Fibroblast of upper back skin (primary cell): Measurements from ENCODE around the gene IRF3.
A peak's percentile ranks its signal among the peaks of the same experiment; 100 is the strongest.

Experiments
- DNase-seq: peaks from one replicate; pipeline ENCODE4 v3.0.0-alpha.2; 2013

The IRF3 gene, protein sequence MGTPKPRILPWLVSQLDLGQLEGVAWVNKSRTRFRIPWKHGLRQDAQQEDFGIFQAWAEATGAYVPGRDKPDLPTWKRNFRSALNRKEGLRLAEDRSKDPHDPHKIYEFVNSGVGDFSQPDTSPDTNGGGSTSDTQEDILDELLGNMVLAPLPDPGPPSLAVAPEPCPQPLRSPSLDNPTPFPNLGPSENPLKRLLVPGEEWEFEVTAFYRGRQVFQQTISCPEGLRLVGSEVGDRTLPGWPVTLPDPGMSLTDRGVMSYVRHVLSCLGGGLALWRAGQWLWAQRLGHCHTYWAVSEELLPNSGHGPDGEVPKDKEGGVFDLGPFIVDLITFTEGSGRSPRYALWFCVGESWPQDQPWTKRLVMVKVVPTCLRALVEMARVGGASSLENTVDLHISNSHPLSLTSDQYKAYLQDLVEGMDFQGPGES

DNA sequence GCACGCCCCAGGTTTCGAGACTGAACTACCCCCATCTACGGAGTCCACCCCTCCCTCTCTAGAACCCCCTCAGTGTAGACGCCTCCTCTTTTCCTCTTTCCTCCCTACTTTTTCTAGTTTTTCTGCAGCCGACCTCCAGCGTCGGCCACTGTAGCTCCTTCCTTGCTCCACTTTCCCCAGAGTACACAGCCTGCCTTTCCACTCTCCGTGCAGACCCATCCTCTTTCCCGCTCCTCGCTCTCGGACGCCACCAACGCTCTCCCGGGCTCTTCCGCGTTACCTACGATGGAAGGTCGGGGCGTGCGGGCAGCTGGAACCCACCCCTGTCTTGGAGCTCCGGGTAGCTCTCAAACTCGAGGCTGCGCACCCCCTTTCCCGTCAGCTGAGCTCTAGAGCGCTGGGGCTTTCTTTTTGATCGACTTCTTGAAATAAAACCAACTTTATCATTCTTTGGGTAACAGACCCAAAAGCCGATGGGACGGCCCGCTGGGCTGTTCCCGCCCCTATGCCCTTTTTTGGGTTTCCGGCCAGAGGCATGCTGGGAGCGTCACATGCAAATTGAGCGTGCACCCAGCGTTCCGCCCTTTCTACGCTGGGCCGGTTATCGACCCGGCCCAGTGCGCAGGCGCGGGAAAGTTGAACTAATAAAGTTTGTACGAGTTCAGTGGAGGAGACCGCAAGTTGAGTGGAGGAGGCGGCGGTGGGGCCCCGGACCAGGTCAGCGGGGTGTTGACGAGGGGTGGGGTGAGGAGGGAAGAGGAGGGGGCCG is at the start of gene IRF3, which contains the start of gene BCL2L12:
Gene IRF3 (minus strand): TSS at position 507 of the 769 bp plus-strand sequence. CDS start 1,019 bp downstream, outside the sequence.
Gene BCL2L12 (plus strand): TSS at position 583 of the 769 bp plus-strand sequence. CDS start 760 bp downstream, outside the sequence.
- peak; percentile 96 for DNase-seq

DNA sequence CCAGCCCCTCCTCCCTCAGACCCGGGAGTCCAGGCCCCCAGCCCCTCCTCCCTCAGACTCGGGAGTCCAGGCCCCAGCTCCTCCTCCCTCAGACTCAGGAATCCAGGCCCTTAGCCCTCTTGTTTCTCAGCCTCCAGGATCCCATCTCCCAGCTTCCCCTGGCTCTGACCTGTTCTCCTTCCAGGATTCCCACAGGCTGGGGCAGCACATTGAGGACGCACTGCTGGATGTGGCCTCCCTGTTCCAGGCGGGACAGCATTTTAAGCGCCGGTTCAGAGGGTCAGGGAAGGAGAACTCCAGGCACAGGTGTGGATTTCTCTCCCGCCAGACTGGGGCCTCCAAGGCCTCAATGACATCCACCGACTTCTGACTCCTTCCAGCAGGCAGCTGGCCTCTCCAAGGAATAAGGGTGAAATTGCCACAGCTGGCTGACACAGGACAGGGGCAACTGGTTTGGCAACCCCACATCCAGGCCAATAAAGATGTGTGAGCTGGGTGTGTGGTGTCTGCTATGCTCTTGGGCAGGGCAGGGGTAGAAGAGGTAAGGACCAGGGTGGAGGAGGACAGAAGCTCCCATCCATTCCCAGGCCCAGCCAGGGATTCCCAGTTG is 47.7 kb upstream of the IRF3 start:
- no peak for DNase-seq

DNA sequence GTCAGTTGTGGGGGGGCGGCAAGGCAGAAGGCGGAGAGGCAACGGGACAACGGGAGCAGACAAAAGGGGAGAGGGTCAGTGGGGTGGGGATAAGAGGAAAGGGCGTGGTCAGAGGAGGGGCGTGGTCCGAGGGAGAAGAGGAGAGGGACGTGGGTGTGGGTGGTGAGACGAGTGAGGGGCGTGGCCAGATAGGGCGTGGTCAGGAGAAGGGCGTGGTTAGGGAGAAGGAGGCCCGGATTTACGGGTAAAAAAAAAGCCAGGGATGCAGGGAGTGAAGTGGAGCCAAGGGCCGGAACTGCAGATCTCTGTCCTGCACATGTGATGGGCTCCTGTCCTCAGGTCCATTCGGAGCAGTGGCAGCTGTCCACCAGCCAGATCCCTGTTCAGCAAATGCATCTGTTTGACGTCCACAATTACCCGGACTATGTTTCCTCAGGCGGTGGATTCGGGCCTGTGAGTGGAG is 46.8 kb upstream of the IRF3 start:
- DNase-seq: no peak

DNA sequence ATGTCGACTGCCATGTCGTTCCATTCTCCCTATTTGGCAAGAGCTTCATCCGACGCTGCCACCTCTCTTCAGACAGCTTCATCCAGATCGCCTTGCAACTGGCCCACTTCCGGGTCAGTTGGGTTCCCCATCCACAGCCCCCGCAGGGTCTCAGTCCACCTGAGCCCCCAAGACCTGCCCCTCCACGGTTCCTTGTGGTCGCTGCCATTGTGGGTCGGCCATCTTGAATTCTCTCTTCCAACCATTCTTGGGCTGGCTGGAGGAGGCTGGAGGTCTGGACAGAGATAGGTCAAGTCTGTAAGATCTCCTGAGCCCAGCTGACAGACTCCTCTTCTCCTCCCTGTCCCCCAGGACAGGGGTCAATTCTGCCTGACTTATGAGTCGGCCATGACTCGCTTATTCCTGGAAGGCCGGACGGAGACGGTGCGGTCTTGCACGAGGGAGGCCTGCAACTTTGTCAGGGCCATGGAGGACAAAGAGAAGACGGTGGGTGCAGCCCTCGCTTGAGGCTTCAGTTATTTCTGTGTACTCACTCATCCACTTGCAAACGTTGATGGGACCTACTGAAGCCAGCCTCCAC is 44.8 kb upstream of the IRF3 start:
- DNase-seq: peak; percentile 41

DNA sequence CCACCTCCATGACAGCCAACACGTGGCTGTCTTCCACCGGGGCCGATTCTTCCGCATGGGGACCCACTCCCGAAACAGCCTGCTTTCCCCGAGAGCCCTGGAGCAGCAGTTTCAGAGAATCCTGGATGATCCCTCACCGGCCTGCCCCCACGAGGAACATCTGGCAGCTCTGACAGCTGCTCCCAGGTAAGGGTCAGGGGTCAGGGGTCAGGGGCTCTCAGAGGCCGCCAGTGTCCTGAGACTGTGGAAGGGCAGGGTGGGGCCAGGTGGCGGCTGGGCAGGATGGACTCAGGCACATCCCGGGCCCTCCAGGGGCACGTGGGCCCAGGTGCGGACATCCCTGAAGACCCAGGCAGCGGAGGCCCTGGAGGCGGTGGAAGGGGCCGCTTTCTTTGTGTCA is 40.3 kb upstream of the IRF3 start:
- no peak for DNase-seq

DNA sequence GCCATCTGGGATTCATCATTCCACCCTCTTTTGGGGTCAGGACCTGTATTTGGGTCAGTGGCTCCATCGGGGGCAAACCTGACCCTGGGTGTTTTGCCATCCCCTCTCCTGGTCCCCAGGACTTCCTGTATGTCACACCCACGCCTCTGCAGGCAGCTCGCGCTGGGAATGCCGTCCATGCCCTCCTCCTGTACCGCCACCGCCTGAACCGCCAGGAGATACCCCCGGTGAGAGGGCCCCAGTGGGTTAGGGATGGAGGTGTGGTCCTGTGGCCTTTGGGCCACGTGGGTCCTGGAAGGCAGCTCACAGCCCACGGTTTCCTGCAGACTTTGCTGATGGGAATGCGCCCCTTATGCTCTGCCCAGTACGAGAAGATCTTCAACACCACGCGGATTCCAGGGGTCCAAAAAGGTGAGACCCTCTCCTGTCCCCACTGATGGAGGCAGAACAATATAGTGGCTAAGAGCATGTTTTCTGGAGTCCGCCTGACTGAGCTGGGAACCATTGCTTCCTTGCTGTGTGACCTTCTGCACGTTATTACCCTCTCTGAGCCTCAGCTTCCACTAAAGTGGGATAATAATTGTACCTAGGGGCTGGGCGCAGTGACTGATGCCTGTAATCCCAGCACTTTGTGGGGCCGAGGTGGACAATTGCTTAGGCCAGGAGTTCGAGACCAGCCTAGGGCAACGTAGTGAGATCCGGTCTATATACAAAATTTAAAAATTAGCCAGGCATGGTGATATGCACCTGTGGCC is 39.4 kb upstream of the IRF3 start:
- no peak for DNase-seq

DNA sequence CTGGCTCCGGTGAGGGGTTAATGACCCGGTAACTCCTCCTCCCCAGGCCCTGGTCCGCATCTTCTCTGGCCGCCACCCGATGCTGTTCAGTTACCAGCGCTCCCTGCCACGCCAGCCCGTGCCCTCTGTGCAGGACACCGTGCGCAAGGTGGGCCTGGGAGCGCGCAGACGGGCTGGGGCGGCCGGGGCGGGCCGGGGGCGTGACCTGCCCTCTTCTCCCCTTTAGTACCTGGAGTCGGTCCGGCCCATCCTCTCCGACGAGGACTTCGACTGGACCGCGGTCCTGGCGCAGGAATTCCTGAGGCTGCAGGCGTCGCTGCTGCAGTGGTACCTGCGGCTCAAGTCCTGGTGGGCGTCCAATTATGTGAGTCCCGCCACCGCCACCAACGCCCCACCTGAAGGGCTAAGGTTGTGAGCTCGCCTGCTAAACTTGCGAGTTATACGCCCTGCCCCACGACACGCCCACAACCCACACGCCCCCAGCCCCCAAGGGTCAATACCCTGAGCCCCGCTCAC is 35.7 kb upstream of the IRF3 start:
- no peak for DNase-seq

DNA sequence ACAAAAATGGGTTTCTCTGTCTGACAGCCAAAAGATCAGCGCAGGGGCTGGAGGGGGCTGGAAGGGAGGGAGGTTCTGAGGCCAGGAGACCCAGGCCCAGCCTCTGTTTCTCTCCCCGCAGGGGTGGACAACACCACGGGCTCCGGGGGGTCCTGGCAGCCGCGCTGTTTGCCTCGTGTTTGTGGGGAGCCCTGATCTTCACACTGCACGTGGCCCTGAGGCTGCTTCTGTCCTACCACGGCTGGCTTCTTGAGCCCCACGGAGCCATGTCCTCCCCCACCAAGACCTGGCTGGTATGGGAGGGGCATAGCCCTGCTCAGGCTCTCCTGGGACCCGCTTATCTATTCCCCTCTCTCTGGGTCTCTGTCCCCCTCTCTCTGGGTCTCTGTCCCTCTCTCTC is 34.9 kb upstream of the IRF3 start:
- no peak for DNase-seq

DNA sequence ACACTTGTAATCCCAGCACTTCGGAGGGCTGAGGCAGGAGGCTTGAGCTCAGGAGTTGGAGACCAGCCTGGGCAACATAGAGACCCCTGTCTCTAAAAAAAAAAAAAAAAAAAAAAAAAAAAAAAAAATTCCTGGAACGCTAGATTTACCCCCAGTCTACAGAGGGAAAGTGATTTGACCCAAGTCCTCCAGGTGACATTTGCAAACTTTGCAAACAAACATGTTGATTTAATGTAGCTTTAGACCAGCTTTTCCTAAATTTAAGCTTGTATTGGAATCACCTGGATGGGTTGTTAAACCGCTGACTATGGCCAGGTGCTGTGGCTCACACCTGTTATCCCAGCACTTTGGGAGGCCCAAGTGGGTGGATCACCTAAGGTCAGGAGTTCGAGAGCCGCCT is 33.7 kb upstream of the IRF3 start:
- DNase-seq: no peak

DNA sequence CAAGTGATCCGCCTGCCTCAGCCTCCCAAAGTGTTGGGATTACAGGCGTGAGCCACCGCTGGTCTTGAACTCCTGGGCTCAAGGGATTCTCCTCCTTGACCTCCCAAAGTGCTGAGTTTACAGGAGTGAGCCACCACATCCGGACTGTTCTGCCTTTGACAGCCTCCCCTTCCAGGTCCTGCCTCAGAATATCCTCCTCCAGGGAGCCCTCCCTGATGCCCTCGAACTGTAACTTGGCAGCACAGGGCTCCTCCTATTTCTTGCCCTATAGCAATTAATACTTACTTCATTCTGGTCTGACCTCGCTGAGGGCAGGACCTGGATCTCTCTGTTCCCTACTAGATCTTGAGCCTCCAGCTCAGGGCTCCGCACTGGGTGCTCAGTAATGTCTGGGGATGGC is 31.2 kb upstream of the IRF3 start:
- no peak for DNase-seq

DNA sequence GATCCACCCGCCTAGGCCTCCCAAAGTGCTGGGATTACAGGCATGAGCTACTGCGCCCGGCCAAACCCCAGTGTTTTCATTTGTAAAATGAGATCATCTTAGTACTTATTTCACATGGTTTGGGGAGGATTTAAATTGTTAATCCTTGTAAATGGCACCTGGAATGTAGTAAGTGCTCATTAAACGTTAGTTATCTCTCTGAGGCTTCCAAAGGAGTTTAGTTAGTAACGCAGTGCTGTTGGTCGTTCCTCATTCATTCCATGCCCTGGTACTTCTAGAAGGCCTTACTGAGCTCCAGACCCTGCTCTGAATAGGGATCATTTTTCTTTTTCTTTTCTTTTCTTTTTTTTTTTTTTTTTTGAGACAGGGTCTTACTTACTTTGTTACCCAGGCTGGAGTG is 30.5 kb upstream of the IRF3 start:
- no peak for DNase-seq

DNA sequence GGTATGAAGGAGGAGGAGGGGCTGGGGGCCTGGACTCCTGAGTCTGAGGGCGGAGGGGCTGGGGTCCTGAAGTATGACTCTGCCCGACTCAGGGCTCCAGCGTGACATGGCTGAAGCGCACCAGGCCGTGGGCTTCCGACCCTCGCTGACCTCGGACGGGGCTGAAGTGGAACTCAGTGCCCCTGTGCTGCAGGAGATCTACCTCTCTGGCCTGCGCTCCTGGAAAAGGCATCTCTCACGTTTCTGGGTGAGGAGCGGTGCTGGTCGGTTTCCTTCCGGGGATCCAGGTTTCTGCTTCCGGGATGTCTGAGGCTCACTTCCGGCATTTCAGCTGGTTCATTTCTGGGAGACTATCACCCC is 26.5 kb upstream of the IRF3 start:
- no peak for DNase-seq

DNA sequence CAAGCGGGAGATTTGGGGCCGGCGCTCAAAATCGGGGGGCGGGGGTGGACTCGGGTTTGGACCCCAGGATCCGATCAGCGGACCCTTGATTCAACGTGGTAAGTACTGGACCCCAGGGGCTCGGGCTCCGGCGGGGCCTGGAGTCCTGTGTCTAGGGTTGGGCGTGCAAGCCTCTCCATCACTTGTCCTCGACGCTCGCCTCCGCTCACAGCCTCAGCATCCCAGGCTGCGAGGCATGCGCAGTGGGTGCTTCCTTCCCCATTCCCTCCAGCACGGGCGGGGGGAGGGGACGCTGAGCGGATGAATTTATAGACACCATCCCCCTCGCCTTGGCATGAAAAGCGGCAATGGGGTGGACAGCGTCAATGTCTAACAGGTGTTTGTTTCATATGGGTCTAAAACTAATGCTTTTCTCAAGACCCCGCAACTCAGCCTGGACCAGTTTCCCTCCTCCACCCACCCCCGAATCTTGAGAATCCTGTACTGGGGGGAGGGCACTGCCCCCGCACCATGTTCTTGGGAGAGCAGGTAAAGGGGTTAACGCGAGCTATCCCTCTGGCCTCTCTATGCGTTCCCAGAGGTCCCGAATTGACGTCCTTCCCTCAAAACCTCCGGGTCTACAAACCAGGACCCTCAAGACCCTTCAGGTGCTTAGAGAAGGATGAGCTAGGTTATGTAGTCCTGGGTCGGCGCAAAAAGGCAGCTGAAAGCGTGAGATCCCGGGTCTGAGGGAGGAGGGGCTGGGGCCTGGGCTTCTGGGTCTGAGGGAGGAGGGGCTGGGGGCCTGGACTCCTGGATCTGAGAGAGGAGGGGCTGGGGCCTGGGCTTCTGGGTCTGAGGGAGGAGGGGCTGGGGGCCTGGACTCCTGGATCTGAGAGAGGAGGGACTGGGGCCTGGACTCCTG is 25.8 kb upstream of the IRF3 start:
- peak; percentile 85 for DNase-seq

DNA sequence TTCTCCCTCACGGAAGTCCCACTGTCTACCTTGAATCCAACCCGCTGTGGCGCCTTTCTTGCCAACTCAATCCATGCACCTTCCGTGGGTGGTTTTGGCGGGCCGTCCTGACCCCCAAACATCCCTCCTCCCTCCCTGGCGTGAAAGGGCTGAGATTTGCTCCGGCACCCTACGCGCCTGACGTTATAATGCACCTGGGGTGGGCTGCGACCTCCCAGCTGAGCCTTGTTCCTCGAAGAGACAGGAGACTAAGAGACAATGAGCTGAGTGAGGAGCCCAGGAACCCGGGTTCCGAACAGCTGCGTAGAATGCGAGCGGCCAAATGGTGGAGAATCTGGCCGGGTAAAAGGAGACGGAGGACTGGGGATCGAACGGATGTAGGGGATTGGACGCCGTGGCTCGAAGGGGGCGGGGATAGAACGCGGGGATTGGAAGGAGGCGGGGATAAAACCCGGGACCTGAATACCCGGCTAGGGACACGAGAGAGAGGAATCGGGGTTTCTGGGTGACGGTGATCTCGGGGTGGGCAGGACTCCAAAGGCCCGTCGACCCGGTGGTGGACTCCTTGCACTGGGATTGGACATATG is 25.1 kb upstream of the IRF3 start, which contains the start of gene CPT1C:
Gene CPT1C (plus strand): TSS at position 461 of the 587 bp plus-strand sequence. CDS start 1,137 bp downstream, outside the sequence.
- peak; percentile 84 for DNase-seq

DNA sequence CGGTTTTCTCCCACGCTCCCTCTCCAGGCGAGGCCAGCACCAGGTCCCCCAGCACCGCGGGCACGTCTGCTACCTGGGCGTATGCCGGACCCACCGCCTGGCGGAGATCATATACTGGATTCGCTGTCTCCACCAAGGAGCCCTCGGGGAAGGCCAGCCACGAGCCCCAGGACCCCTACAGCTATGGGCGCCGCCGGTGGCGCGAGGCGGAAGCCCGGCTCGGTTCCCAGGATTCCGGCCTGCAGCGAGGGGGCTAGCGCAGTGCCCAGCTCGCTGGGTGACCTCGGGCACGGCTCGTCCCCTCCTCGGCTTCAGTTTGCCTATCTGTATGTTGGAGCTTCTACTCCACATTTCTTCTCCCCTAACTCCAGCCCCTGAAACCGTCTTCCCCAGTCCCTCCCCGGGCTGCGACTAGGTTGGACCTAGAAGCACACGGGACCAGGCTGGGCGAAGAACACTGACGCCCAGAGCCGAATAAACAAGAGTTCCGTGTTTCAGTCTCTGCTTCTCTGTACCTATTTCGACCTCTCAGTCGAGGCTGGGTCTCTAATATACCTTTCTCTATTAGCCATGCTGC is 24.5 kb upstream of the IRF3 start:
- DNase-seq: no peak

DNA sequence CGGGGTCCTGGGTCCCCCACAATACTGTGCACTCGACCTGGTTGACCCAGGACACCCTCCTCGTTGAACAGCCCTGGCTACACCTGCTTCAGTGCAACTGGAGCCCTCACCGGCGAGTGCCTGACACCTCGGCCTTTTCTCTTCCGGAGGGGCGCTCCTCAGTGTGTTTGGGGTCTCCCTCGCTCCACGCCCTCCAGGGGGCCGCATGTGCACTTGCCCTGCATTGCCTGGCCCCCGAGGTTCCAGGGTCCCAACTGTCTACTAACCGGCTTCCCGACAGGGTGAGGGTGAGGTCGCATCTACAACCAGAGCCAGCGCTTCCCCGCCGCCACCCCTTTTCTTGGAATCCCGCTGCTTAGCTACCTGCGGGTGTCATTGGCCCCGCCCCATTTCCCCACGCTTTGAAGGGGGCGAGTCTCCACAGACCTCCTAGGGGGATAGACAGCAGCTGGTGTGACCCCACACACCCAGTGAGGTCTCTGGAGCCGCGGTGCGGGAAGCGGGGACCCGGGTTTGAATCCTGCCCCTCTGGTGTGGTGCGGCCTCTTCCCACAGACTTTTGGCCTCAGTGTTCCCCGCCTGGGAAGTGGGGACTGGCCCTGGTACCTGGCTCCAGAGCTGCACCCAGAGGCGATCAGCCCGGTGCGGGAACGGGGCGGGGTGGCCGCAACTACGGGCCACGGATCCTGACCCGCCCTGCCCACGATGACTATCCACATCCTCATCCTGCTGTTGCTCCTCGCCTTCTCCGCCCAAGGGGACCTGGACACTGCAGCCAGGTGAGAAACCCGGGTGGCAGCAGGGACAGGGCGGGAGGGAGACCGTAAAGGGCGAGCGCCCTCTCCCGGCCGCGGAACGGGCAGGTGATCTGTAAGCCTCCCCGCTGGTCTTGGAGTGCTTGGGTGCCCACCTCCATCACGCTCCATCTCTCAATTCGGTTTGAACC is 23.7 kb upstream of the IRF3 start, which contains the start of gene ADM5:
Gene ADM5 (plus strand): TSS at position 462 of the 946 bp plus-strand sequence. CDS start 244 bp downstream, at position 706.
- no peak for DNase-seq

DNA sequence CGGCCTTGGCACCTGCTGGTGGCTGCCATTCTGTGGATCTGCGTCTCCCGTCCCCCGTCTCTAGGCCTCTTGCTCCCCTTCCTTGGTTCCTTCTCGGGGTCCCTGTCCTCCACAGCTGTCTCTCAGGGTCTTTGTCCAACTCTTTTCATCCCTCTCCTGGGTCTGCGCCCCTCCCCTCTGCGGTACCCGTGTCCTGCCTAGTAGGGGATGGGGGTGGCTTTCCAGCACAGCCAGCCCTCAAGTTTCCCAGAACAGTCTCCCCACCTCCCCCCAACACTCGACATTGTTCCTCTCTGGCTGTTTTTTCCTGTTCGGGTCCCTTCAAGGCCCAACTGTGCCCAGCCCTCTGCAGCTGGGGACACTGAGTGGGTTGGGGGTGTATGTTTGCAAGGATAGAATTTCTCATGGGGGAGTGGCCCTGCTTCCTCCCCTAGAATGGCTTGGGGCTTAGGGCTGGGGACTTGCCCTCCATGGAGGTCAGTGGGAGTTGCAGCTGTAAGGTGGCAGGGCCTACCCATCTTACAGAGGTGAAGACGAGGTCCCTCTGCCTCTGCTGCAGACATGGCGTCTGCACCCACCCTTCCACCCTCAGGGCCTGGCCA is 23.0 kb upstream of the IRF3 start:
- DNase-seq: no peak
